Spinal cord (tissue), 10 donors: ENCODE results near the gene IQSEC3. TPM values are rescaled to one million over a fixed set of nuclear protein-coding genes. Genes with fewer than 3 reads are reported as not detected.

ENCODE experiments used
- DNase-seq, 6 donors: peaks; one replicate each; pipeline versions ENCODE4 v3.0.0 to v3.0.0-alpha.2; 2013 to 2015; ENCODE audit warnings: low spot score in 6 of 6, low read depth in 4 of 6
- H3K27ac ChIP-seq: one replicate; pipeline ENCODE4 v1.5.1; 2013; ENCODE audit warnings: low read depth, low read length, control low read depth
- H3K27me3 ChIP-seq: one replicate; pipeline ENCODE4 v1.6.1; 2013; ENCODE audit warnings: low read length; ENCODE audit not compliant: control insufficient read depth, insufficient read depth
- H3K36me3 ChIP-seq: one replicate; pipeline ENCODE4 v1.6.1; 2013; ENCODE audit warnings: low read length; ENCODE audit not compliant: control insufficient read depth, insufficient read depth
- H3K4me1 ChIP-seq: one replicate; pipeline ENCODE4 v1.6.1; 2013; ENCODE audit warnings: low read length; ENCODE audit not compliant: control insufficient read depth, insufficient read depth
- H3K4me3 ChIP-seq: one replicate; pipeline ENCODE4 v1.5.1; 2013; ENCODE audit warnings: low read depth, low read length, control low read depth
- H3K9me3 ChIP-seq: one replicate; pipeline ENCODE4 v1.6.1; 2013; ENCODE audit warnings: low read length; ENCODE audit not compliant: control insufficient read depth, insufficient read depth
- WGBS: methylation state at CpG from one replicate; pipeline ENCODE4 v1.1.5; 2013; ENCODE audit warnings: missing lambda C conversion rate; ENCODE audit not compliant: insufficient coverage; 5-methylcytosine and 5-hydroxymethylcytosine counted together
- polyA plus RNA-seq, 2 donors: library from polyadenylated mRNA; unstranded; fragments of 120-200 nt; gene quantifications; one replicate each; pipeline ENCODE4 v1.2.1, GENCODE V29; 2013; ENCODE audit not compliant: insufficient read length in 2 of 2
- total RNA-seq, 2 donors: library from RNA; depleted of rRNA in 1 of 2; stranded (reverse); fragments of 120-200 nt in 1 of 2; fragments of >200 nt in 1 of 2; gene quantifications; one replicate each; pipeline versions ENCODE4 v1.2.3 to v1.2.4, GENCODE V29; 2013 to 2014
- donor health status: healthy.

Gene IQSEC3
- total and polyA plus RNA-seq, 4 donors: 7.8 to 65.3 (median 39.0) TPM

- DNase-seq: no peak
- Histone ChIP-seq H3K9me3 (no peaks in the 10 kb centered on the region), H3K27ac (peak overlapping the region; percentile 6), H3K4me1 (peaks cover 55% of the 10 kb centered on the region), H3K27me3 (peaks cover 13% of the 10 kb centered on the region), H3K4me3 (no peak overlapping the region), H3K36me3 (peaks cover 22% of the 10 kb centered on the region)
- 41% methylated on average over 3 of the region's 5 CpGs for WGBS
Observed at GRCh38 chr12:144650-145284, 78.2 kb downstream of the IQSEC3 start.

GRCh38 chr12:145369-145960 is 78.9 kb downstream of the IQSEC3 start:
- Histone ChIP-seq H3K4me1 (peaks cover 59% of the 10 kb centered on the region), H3K36me3 (peaks cover 22% of the 10 kb centered on the region), H3K27me3 (peaks cover 7% of the 10 kb centered on the region), H3K9me3 (no peaks in the 10 kb centered on the region), H3K4me3 (no peak overlapping the region), H3K27ac (no peak overlapping the region)
- DNase-seq: peak in 1 of 6 donors; percentile 25
- WGBS: 63% methylated on average over 10 of the region's 14 CpGs

GRCh38 chr12:147242-147641 is 80.7 kb downstream of the IQSEC3 start:
- Histone ChIP-seq H3K9me3 (no peaks in the 10 kb centered on the region), H3K4me1 (peaks cover 51% of the 10 kb centered on the region), H3K36me3 (peaks cover 10% of the 10 kb centered on the region), H3K4me3 (no peak overlapping the region), H3K27me3 (no peaks in the 10 kb centered on the region), H3K27ac (no peak overlapping the region)
- DNase-seq: no peak
- 89% methylated on average over 9 of the region's 9 CpGs for WGBS

GRCh38 chr12:148676-149416 is 82.3 kb downstream of the IQSEC3 start:
- Histone ChIP-seq H3K27ac (no peak overlapping the region), H3K4me1 (peaks cover 40% of the 10 kb centered on the region), H3K27me3 (no peaks in the 10 kb centered on the region), H3K36me3 (peaks cover 4% of the 10 kb centered on the region), H3K9me3 (no peaks in the 10 kb centered on the region), H3K4me3 (no peak overlapping the region)
- DNase-seq: peak in 1 of 6 donors; percentile 77
- 71% methylated on average over 5 of the region's 18 CpGs for whole genome bisulfite sequencing

GRCh38 chr12:151579-151978 is 85.0 kb downstream of the IQSEC3 start:
- no peak for DNase-seq
- Histone ChIP-seq H3K27me3 (no peaks in the 10 kb centered on the region), H3K4me1 (peaks cover 16% of the 10 kb centered on the region), H3K27ac (no peak overlapping the region), H3K36me3 (peaks cover 24% of the 10 kb centered on the region), H3K4me3 (no peak overlapping the region), H3K9me3 (no peaks in the 10 kb centered on the region)
- WGBS: 78% methylated on average over 3 of the region's 5 CpGs

- H3K4me1 ChIP-seq: peaks cover 16% of the 10 kb centered on the region
- no peaks in the 10 kb centered on the region for H3K27me3 ChIP-seq
- no peaks in the 10 kb centered on the region for H3K9me3 ChIP-seq
- H3K27ac ChIP-seq: no peak overlapping the region
- no peak overlapping the region for H3K4me3 ChIP-seq
- peaks cover 30% of the 10 kb centered on the region for H3K36me3 ChIP-seq
- 83% methylated on average over 1 of the region's 3 CpGs for WGBS
- DNase-seq: no peak
Observed at GRCh38 chr12:152440-152839, 85.9 kb downstream of the IQSEC3 start.

- no peak overlapping the region for H3K27ac ChIP-seq
- H3K4me1 ChIP-seq: peaks cover 16% of the 10 kb centered on the region
- H3K4me3 ChIP-seq: no peak overlapping the region
- 14% methylated on average over 8 of the region's 11 CpGs for WGBS
- peaks cover 35% of the 10 kb centered on the region for H3K36me3 ChIP-seq
- no peaks in the 10 kb centered on the region for H3K9me3 ChIP-seq
- DNase-seq: peak in 2 of 6 donors; percentile 51 to 63
- H3K27me3 ChIP-seq: no peaks in the 10 kb centered on the region
Observed at GRCh38 chr12:153080-153746, 86.6 kb downstream of the IQSEC3 start.

GRCh38 chr12:154058-154457 is 87.5 kb downstream of the IQSEC3 start:
- H3K9me3 ChIP-seq: no peaks in the 10 kb centered on the region
- WGBS: 83% methylated on average over 12 of the region's 12 CpGs
- no peak overlapping the region for H3K27ac ChIP-seq
- no peak for DNase-seq
- H3K4me3 ChIP-seq: no peak overlapping the region
- H3K4me1 ChIP-seq: peaks cover 15% of the 10 kb centered on the region
- peaks cover 36% of the 10 kb centered on the region for H3K36me3 ChIP-seq
- no peaks in the 10 kb centered on the region for H3K27me3 ChIP-seq

- H3K4me1 ChIP-seq: peaks cover 10% of the 10 kb centered on the region
- WGBS: 68% methylated on average over 6 of the region's 9 CpGs
- H3K36me3 ChIP-seq: peaks cover 38% of the 10 kb centered on the region
- no peaks in the 10 kb centered on the region for H3K9me3 ChIP-seq
- H3K27me3 ChIP-seq: no peaks in the 10 kb centered on the region
- DNase-seq: no peak
- H3K4me3 ChIP-seq: no peak overlapping the region
- H3K27ac ChIP-seq: no peak overlapping the region
Observed at GRCh38 chr12:155006-155405, 88.4 kb downstream of the IQSEC3 start.
